GM12891 (cell line): ENCODE measurements around the gene MAP3K20.

Experiments
- POLR2AphosphoS5 ChIP-seq: IDR thresholded peaks from 2 replicates; pipeline ENCODE4 v1.6.1; 2011; ENCODE audit warnings: low read depth, low read length, control low read depth
- TAF1 ChIP-seq: IDR thresholded peaks from 2 replicates; pipeline ENCODE4 v1.6.1; 2011; ENCODE audit warnings: low read depth, low read length, control low read depth

GRCh38 chr2:173146590-173146989, 70.9 kb downstream of the MAP3K20 start:
- TF ChIP-seq POLR2AphosphoS5, result no peak
- no peak for TF ChIP-seq TAF1
